SK-N-MC (cell line): ENCODE data around the gene RYR3.

Source experiments
- EZH2 ChIP-seq: fragments of 200-600 bp; sonication (generic); IDR thresholded peaks from one replicate; pipeline ENCODE4 v1.6.1; 2017; ENCODE audit warnings: antibody characterized with exemption
- POLR2AphosphoS5 ChIP-seq: IDR thresholded peaks from 2 replicates; pipeline ENCODE4 v1.6.1; 2012; ENCODE audit warnings: mild to moderate bottlenecking, low read depth, low read length, borderline replicate concordance

DNA sequence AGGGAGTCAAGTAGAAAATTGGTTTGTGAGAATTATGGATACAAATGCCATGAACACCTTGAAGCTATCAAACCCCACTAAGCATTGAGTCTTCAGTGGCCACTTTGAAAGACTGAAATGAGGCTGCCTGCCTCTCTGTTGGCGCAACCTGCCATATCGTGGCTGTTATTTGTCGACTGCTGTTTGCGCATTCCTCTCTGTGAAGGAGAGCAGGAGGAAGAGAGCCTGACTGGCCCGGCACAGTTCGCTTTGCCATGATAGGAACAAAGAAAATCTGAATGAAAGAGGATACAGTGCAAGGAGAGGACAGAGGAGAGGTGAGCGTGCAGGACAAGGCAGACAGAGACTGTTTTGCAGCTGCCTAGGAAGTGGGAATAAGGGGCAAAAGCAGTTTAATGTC lies 289.4 kb downstream of the RYR3 start:
- no peak for TF ChIP-seq EZH2
- TF ChIP-seq POLR2AphosphoS5: no peak
